Activated T-cell treated with anti-CD3 and anti-CD28 coated beads, Interleukin-2, amount 50 U/mL, for 24 hours (primary cell): ENCODE data around the gene CC2D2B.
"Not testable (repeated sequence)": the region's sequence is repeated elsewhere in the genome, so short reads cannot be mapped to it uniquely, and the experiment has no call there.

Experiments used
- DNase-seq: peaks from one replicate; pipeline ENCODE4 v3.0.0-alpha.2; 2020
- H3K27ac Mint-ChIP-seq: 2 replicates; pipeline ENCODE4 v1.8.0; 2020; ENCODE audit warnings: mild to moderate bottlenecking, mixed read lengths
- H3K27me3 Mint-ChIP-seq: 2 replicates; pipeline ENCODE4 v1.8.0; 2020; ENCODE audit warnings: mixed read lengths
- H3K36me3 Mint-ChIP-seq: 2 replicates; pipeline ENCODE4 v1.8.0; 2020; ENCODE audit warnings: low read depth, mixed read lengths
- H3K4me1 Mint-ChIP-seq: 2 replicates; pipeline ENCODE4 v1.8.0; 2020; ENCODE audit warnings: low read depth, mixed read lengths
- H3K4me3 Mint-ChIP-seq: 2 replicates; pipeline ENCODE4 v1.8.0; 2020; ENCODE audit warnings: mild to moderate bottlenecking, moderate library complexity, mixed read lengths
- H3K9me3 Mint-ChIP-seq: 2 replicates; pipeline ENCODE4 v1.8.0; 2020; ENCODE audit warnings: mixed read lengths

Gene CC2D2B

GRCh38 chr10:96023168-96023567 is 115.4 kb downstream of the CC2D2B start:
- Mint-ChIP-seq H3K36me3 (no peaks in the 10 kb centered on the region), H3K9me3 (no peaks in the 10 kb centered on the region), H3K4me3 (no peak overlapping the region), H3K4me1 (no peaks in the 10 kb centered on the region), H3K27me3 (no peaks in the 10 kb centered on the region), H3K27ac (no peak overlapping the region)
- DNase-seq: no peak

GRCh38 chr10:96025566-96025965 is 117.8 kb downstream of the CC2D2B start:
- peaks cover 5% of the 10 kb centered on the region for H3K27me3 Mint-ChIP-seq

GRCh38 chr10:96034625-96035024 is 126.8 kb downstream of the CC2D2B start:
- no peaks in the 10 kb centered on the region for H3K9me3 Mint-ChIP-seq
- H3K27me3 Mint-ChIP-seq: peaks cover 33% of the 10 kb centered on the region
- no peaks in the 10 kb centered on the region for H3K36me3 Mint-ChIP-seq
- DNase-seq: no peak
- H3K4me3 Mint-ChIP-seq: no peak overlapping the region
- no peaks in the 10 kb centered on the region for H3K4me1 Mint-ChIP-seq
- no peak overlapping the region for H3K27ac Mint-ChIP-seq

More at GRCh38 chr10:96025566-96025965, 117.8 kb downstream of the CC2D2B start:
- Mint-ChIP-seq H3K9me3 (no peaks in the 10 kb centered on the region), H3K27ac (no peak overlapping the region), H3K4me3 (no peak overlapping the region), H3K4me1 (no peaks in the 10 kb centered on the region), H3K36me3 (no peaks in the 10 kb centered on the region)
- DNase-seq: no peak

GRCh38 chr10:96038476-96039387 is 131.0 kb downstream of the CC2D2B start:
- Mint-ChIP-seq H3K4me1 (peaks cover 10% of the 10 kb centered on the region), H3K36me3 (no peaks in the 10 kb centered on the region), H3K27me3 (peaks cover 28% of the 10 kb centered on the region), H3K9me3 (no peaks in the 10 kb centered on the region), H3K4me3 (no peak overlapping the region), H3K27ac (no peak overlapping the region)
- DNase-seq: no peak

GRCh38 chr10:96041146-96041545 is 133.4 kb downstream of the CC2D2B start:
- Mint-ChIP-seq H3K4me3 (no peak overlapping the region), H3K27me3 (peaks cover 24% of the 10 kb centered on the region), H3K4me1 (peaks cover 27% of the 10 kb centered on the region), H3K36me3 (peaks cover 24% of the 10 kb centered on the region), H3K27ac (no peak overlapping the region), H3K9me3 (no peaks in the 10 kb centered on the region)
- DNase-seq: no peak

- Mint-ChIP-seq H3K36me3 (peaks cover 45% of the 10 kb centered on the region), H3K27ac (peak within 1 kb of the TSS; percentile 91), H3K4me1 (peaks cover 45% of the 10 kb centered on the region), H3K4me3 (peak within 1 kb of the TSS; percentile 93), H3K9me3 (no peaks in the 10 kb centered on the region), H3K27me3 (peaks cover 8% of the 10 kb centered on the region)
- DNase-seq: peak; percentile 91
These were observed 135.5 kb downstream of the CC2D2B start, which contains the start of gene CCNJ for GRCh38 chr10:96043033-96043892. TSS of gene CCNJ (plus strand) at chr10:96043583. CDS start at chr10:96044394, 811 bp downstream.

GRCh38 chr10:96043893-96044715 is 136.3 kb downstream of the CC2D2B start:
- no peak for DNase-seq
- peaks cover 3% of the 10 kb centered on the region for H3K27me3 Mint-ChIP-seq
- H3K27ac Mint-ChIP-seq: peak overlapping the region; percentile 91
- peaks cover 53% of the 10 kb centered on the region for H3K4me1 Mint-ChIP-seq
- H3K4me3 Mint-ChIP-seq: peak overlapping the region; percentile 93
- H3K36me3 Mint-ChIP-seq: peaks cover 53% of the 10 kb centered on the region
- no peaks in the 10 kb centered on the region for H3K9me3 Mint-ChIP-seq

- Mint-ChIP-seq H3K9me3 (no peaks in the 10 kb centered on the region), H3K4me1 (peaks cover 55% of the 10 kb centered on the region), H3K36me3 (peaks cover 60% of the 10 kb centered on the region), H3K27ac (peak overlapping the region; percentile 91), H3K4me3 (peak overlapping the region; percentile 93), H3K27me3 (no peaks in the 10 kb centered on the region)
- DNase-seq: no peak
These were observed 137.0 kb downstream of the CC2D2B start for GRCh38 chr10:96044736-96045135.

- Mint-ChIP-seq H3K27me3 (no peaks in the 10 kb centered on the region), H3K4me1 (peaks cover 60% of the 10 kb centered on the region), H3K27ac (no peak overlapping the region), H3K36me3 (peaks cover 78% of the 10 kb centered on the region), H3K4me3 (no peak overlapping the region), H3K9me3 (no peaks in the 10 kb centered on the region)
- no peak for DNase-seq
These were observed 138.8 kb downstream of the CC2D2B start for GRCh38 chr10:96046546-96046945.

- no peak for DNase-seq
- no peak overlapping the region for H3K4me3 Mint-ChIP-seq
- H3K27me3 Mint-ChIP-seq: no peaks in the 10 kb centered on the region
- no peaks in the 10 kb centered on the region for H3K9me3 Mint-ChIP-seq
- no peak overlapping the region for H3K27ac Mint-ChIP-seq
- H3K4me1 Mint-ChIP-seq: peaks cover 64% of the 10 kb centered on the region
- H3K36me3 Mint-ChIP-seq: peaks cover 84% of the 10 kb centered on the region
These were observed 139.4 kb downstream of the CC2D2B start for GRCh38 chr10:96047004-96047649.

GRCh38 chr10:96047925-96048324 is 140.2 kb downstream of the CC2D2B start:
- not testable (repeated sequence) for H3K27me3 Mint-ChIP-seq, DNase-seq, H3K9me3 Mint-ChIP-seq, H3K27ac Mint-ChIP-seq, H3K4me3 Mint-ChIP-seq
- H3K4me1 Mint-ChIP-seq: peaks cover 59% of the 10 kb centered on the region
- H3K36me3 Mint-ChIP-seq: peaks cover 91% of the 10 kb centered on the region

GRCh38 chr10:96049340-96049739 is 141.6 kb downstream of the CC2D2B start:
- DNase-seq: no peak
- peaks cover 65% of the 10 kb centered on the region for H3K4me1 Mint-ChIP-seq
- H3K4me3 Mint-ChIP-seq: no peak overlapping the region
- H3K27ac Mint-ChIP-seq: no peak overlapping the region
- H3K27me3 Mint-ChIP-seq: no peaks in the 10 kb centered on the region
- H3K9me3 Mint-ChIP-seq: no peaks in the 10 kb centered on the region
- peaks cover 95% of the 10 kb centered on the region for H3K36me3 Mint-ChIP-seq

GRCh38 chr10:96053985-96054384 is 146.2 kb downstream of the CC2D2B start:
- Mint-ChIP-seq H3K9me3 (no peaks in the 10 kb centered on the region), H3K4me3 (no peak overlapping the region), H3K36me3 (peaks cover 88% of the 10 kb centered on the region), H3K27ac (no peak overlapping the region), H3K4me1 (peaks cover 33% of the 10 kb centered on the region), H3K27me3 (no peaks in the 10 kb centered on the region)
- DNase-seq: no peak
